GM06990 (cell line): Measurements from ENCODE around the gene RAD9B.

Experiments
- DNase-seq: peaks from one replicate; pipeline ENCODE4 v3.0.0-alpha.2; 2011; ENCODE audit not compliant: insufficient read length; ENCODE audit errors: extremely low read depth
- H3K27me3 ChIP-seq: replicated peaks from 2 replicates; pipeline ENCODE4 v1.6.0; 2011; ENCODE audit warnings: low read length; ENCODE audit not compliant: control insufficient read depth, insufficient read depth
- H3K36me3 ChIP-seq: 2 replicates; pipeline ENCODE4 v1.5.1; 2011; ENCODE audit warnings: low read length; ENCODE audit not compliant: control insufficient read depth, insufficient read depth
- H3K4me3 ChIP-seq: replicated peaks from 2 replicates; pipeline ENCODE4 v1.5.1; 2011; ENCODE audit warnings: low read depth, mild to moderate bottlenecking, control low read depth, low read length
- TF ChIP-seq, protein P1 (sequence below): IDR thresholded peaks from 2 replicates; pipeline ENCODE4 v1.5.1; 2011; ENCODE audit warnings: low read length, control low read depth, mild to moderate bottlenecking, inconsistent platforms; ENCODE audit not compliant: insufficient read depth, poor library complexity, severe bottlenecking

RAD9B gene

DNA sequence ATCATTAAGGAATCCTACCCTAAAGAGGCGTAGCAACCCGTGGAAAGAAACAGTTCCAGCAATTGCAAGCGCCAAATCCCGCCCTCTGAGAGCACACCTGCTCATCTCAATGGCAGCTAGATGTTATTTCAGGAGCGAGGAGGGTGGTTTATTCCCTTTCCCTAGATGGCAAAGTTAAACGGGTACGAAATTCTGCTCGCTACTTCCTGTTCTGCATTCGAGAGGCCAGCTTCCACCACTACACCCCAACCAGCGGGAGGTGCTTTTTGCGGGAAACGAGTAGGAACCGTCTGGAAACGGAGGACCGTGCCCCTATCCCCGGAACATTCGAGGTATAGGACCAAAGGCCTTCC lies 756 bp upstream of the RAD9B start:
- Histone ChIP-seq H3K36me3 (no peaks in the 10 kb centered on the region), H3K27me3 (no peaks in the 10 kb centered on the region), H3K4me3 (peak overlapping the region; percentile 83)
- TF ChIP-seq, protein P1, sequence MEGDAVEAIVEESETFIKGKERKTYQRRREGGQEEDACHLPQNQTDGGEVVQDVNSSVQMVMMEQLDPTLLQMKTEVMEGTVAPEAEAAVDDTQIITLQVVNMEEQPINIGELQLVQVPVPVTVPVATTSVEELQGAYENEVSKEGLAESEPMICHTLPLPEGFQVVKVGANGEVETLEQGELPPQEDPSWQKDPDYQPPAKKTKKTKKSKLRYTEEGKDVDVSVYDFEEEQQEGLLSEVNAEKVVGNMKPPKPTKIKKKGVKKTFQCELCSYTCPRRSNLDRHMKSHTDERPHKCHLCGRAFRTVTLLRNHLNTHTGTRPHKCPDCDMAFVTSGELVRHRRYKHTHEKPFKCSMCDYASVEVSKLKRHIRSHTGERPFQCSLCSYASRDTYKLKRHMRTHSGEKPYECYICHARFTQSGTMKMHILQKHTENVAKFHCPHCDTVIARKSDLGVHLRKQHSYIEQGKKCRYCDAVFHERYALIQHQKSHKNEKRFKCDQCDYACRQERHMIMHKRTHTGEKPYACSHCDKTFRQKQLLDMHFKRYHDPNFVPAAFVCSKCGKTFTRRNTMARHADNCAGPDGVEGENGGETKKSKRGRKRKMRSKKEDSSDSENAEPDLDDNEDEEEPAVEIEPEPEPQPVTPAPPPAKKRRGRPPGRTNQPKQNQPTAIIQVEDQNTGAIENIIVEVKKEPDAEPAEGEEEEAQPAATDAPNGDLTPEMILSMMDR: peak; percentile 4
- no peak for DNase-seq

DNA sequence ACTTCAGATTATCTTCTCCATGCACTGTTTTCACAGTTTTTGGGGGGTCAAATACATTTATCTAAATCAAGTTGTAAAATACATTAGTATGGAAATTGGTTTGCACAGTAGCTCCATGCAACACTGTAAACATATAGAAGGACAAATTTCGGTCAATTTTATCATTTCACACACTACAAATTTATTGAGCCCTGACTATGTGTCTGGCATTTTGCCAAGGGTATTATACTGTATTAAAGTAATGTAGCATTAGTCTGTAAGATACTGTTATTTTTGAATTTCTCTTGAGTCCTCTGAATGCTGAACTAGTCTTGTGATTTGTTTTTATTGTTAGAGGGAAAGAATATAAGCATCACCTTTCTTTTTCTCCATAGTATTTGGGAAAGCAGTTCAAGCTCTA lies 1.3 kb downstream of the RAD9B start:
- Histone ChIP-seq H3K36me3 (no peaks in the 10 kb centered on the region), H3K4me3 (no peak overlapping the region), H3K27me3 (no peaks in the 10 kb centered on the region)
- DNase-seq: no peak
- TF ChIP-seq, protein P1: no peak

DNA sequence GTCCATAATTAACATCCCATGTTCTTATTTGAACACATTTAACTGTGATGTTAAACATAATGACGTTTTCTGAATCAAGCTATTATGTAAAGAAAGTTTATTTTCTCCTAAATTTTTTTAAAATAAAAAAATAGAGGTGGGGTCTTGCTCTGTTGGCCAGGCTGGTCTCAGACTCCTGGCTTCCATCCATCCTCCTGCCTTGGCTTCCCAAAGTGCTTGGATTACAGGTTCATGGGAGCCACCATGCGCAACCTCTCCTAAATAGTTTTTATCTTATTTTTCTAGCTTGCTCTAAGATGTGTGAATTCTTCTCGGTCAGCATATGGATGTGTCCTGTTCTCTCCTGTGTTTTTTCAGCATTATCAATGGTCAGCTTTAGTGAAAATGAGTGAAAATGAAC lies 3.2 kb downstream of the RAD9B start:
- Histone ChIP-seq H3K4me3 (no peak overlapping the region), H3K27me3 (no peaks in the 10 kb centered on the region), H3K36me3 (no peaks in the 10 kb centered on the region)
- TF ChIP-seq, protein P1: no peak
- DNase-seq: no peak

DNA sequence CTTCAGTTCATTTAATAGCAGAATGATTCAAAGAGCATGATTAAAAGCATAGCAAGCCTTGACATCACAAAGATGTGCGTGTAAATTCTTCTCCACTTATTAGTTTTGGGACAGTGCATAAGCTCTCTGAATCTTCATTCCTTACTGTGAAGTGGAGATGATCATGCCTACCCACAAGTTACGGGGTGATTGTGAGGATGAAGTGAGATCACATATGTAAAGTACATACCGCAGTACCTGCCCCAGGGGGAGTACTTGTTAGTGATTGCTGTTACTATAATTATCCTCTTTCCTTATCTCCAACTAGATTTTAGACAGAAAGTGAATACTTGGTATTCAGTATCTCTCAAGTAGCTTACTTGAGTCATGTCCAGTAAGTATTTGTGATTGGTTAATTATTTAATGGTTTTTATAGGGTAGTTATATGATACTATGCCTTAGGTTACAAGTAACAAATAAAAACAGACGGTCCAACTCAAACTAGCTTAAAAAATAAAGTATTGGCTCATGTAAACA lies 6.0 kb downstream of the RAD9B start:
- no peak for DNase-seq
- Histone ChIP-seq H3K27me3 (no peaks in the 10 kb centered on the region), H3K4me3 (no peak overlapping the region), H3K36me3 (no peaks in the 10 kb centered on the region)
- TF ChIP-seq, protein P1: no peak

DNA sequence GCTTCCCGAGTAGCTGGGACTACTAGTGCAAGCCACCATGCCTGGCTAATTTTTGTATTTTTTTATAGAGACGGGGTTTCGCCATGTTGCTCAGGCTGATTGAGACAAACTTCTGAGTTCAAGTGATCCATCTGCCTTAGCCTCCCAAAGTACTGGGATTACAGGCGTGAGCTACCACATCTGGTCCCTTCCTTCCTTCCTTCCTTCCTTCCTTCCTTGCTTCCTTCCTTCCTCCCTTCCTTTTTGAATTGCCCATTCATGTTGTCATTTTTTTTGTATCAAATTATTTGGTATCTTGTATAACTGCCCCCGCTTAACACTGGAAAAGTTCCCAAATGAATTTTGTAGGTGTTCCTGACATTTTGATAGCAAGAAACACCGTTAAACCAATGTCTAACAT lies 11.7 kb downstream of the RAD9B start:
- Histone ChIP-seq H3K36me3 (no peaks in the 10 kb centered on the region), H3K27me3 (no peaks in the 10 kb centered on the region), H3K4me3 (no peak overlapping the region)
- TF ChIP-seq, protein P1: no peak
- DNase-seq: no peak

DNA sequence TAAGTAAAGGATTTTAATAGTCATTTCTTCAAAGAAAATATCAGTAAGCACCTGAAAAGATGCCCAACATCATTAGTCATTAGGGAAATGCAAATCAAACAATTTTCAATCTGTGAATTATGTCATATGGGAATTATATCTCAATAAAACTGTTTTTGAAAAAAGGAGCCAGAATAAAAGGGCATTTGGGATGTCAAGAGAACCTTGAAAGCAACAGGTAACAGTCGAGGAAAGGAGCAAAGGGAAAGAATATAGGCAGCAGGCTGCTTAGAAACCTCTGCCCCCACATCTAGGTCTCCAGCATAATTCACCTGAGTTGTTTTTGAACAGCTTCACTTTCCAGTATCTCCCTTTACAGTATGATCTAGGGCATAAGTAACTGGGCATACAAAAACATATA lies 12.2 kb downstream of the RAD9B start:
- Histone ChIP-seq H3K4me3 (no peak overlapping the region), H3K36me3 (no peaks in the 10 kb centered on the region), H3K27me3 (no peaks in the 10 kb centered on the region)
- TF ChIP-seq, protein P1: no peak
- no peak for DNase-seq
